ENCODE results near the gene DEXI. TPM values are rescaled to one million over a fixed set of nuclear protein-coding genes. Genes with fewer than 3 reads are reported as not detected.

The DEXI gene
- polyA plus RNA-seq, 1 donor from 2014 or later = 52.0 TPM

DNA sequence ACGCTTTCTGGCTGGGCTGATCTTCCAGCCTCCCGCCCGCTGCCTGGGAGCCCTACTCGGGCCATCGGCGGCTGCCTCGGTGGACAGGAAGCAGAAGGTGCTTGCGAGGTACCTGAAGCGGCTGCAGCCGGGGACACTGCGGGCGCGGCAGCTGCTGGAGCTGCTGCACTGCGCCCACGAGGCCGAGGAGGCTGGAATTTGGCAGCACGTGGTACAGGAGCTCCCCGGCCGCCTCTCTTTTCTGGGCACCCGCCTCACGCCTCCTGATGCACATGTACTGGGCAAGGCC is 34.6 kb downstream of the DEXI start:
- no peak for TF ChIP-seq SMC3 (conservative IDR thresholded peaks at IDR 0.05; ENCODE audit: poor library complexity)
- TF ChIP-seq MXI1 (conservative IDR thresholded peaks at IDR 0.05; ENCODE audit: poor library complexity, severe bottlenecking) = no peak
- TF ChIP-seq, protein P1, sequence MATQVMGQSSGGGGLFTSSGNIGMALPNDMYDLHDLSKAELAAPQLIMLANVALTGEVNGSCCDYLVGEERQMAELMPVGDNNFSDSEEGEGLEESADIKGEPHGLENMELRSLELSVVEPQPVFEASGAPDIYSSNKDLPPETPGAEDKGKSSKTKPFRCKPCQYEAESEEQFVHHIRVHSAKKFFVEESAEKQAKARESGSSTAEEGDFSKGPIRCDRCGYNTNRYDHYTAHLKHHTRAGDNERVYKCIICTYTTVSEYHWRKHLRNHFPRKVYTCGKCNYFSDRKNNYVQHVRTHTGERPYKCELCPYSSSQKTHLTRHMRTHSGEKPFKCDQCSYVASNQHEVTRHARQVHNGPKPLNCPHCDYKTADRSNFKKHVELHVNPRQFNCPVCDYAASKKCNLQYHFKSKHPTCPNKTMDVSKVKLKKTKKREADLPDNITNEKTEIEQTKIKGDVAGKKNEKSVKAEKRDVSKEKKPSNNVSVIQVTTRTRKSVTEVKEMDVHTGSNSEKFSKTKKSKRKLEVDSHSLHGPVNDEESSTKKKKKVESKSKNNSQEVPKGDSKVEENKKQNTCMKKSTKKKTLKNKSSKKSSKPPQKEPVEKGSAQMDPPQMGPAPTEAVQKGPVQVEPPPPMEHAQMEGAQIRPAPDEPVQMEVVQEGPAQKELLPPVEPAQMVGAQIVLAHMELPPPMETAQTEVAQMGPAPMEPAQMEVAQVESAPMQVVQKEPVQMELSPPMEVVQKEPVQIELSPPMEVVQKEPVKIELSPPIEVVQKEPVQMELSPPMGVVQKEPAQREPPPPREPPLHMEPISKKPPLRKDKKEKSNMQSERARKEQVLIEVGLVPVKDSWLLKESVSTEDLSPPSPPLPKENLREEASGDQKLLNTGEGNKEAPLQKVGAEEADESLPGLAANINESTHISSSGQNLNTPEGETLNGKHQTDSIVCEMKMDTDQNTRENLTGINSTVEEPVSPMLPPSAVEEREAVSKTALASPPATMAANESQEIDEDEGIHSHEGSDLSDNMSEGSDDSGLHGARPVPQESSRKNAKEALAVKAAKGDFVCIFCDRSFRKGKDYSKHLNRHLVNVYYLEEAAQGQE (IDR thresholded peaks at IDR 0.05; ENCODE audit: borderline replicate concordance) = no peak
- TF ChIP-seq EP300 (conservative IDR thresholded peaks at IDR 0.05; ENCODE audit: poor library complexity, severe bottlenecking) = no peak
- no peak for TF ChIP-seq EZH2 (IDR thresholded peaks at IDR 0.05; ENCODE audit: borderline replicate concordance, insufficient read depth, low read length, poor library complexity, severe bottlenecking)
- TF ChIP-seq RAD21 (conservative IDR thresholded peaks at IDR 0.05) = no peak
- no peak for TF ChIP-seq TAF1 (IDR thresholded peaks at IDR 0.05; ENCODE audit: low read depth)
- no peak for TF ChIP-seq POLR2AphosphoS5 (IDR thresholded peaks at IDR 0.05)
- TF ChIP-seq, protein P2, sequence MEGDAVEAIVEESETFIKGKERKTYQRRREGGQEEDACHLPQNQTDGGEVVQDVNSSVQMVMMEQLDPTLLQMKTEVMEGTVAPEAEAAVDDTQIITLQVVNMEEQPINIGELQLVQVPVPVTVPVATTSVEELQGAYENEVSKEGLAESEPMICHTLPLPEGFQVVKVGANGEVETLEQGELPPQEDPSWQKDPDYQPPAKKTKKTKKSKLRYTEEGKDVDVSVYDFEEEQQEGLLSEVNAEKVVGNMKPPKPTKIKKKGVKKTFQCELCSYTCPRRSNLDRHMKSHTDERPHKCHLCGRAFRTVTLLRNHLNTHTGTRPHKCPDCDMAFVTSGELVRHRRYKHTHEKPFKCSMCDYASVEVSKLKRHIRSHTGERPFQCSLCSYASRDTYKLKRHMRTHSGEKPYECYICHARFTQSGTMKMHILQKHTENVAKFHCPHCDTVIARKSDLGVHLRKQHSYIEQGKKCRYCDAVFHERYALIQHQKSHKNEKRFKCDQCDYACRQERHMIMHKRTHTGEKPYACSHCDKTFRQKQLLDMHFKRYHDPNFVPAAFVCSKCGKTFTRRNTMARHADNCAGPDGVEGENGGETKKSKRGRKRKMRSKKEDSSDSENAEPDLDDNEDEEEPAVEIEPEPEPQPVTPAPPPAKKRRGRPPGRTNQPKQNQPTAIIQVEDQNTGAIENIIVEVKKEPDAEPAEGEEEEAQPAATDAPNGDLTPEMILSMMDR (IDR thresholded peaks at IDR 0.05; ENCODE audit: poor library complexity, severe bottlenecking) = no peak
- Histone ChIP-seq H3K4me3 (ENCODE audit: low read length) (no peak overlapping the region), H3K36me3 (ENCODE audit: insufficient read depth, low read length) (no peaks in the 10 kb centered on the region), H3K4me2 (ENCODE audit: low read length) (no peak overlapping the region), H3K9me3 (ENCODE audit: low read length) (no peaks in the 10 kb centered on the region), H2AFZ (ENCODE audit: low read depth, low read length) (no peak overlapping the region), H3F3A (ENCODE audit: insufficient read depth, low read length, poor library complexity, severe bottlenecking) (no peaks in the 10 kb centered on the region), H3K9ac (ENCODE audit: low read length) (no peak overlapping the region), H3K27me3 (ENCODE audit: insufficient read depth, low read depth, low read length) (no peaks in the 10 kb centered on the region), H4K20me1 (ENCODE audit: insufficient read depth) (no peaks in the 10 kb centered on the region), H3K9me2 (ENCODE audit: insufficient read depth, low read length) (no peaks in the 10 kb centered on the region), H3K79me2 (replicated peaks; ENCODE audit: insufficient read depth, low read length) (no peaks in the 10 kb centered on the region), H3K27ac (ENCODE audit: low read length) (no peak overlapping the region)

DNA sequence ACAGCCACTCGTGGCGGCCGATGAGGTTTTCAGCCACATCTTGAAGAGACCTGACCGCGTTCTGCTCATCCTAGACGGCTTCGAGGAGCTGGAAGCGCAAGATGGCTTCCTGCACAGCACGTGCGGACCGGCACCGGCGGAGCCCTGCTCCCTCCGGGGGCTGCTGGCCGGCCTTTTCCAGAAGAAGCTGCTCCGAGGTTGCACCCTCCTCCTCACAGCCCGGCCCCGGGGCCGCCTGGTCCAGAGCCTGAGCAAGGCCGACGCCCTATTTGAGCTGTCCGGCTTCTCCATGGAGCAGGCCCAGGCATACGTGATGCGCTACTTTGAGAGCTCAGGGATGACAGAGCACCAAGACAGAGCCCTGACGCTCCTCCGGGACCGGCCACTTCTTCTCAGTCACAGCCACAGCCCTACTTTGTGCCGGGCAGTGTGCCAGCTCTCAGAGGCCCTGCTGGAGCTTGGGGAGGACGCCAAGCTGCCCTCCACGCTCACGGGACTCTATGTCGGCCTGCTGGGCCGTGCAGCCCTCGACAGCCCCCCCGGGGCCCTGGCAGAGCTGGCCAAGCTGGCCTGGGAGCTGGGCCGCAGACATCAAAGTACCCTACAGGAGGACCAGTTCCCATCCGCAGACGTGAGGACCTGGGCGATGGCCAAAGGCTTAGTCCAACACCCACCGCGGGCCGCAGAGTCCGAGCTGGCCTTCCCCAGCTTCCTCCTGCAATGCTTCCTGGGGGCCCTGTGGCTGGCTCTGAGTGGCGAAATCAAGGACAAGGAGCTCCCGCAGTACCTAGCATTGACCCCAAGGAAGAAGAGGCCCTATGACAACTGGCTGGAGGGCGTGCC is 35.1 kb downstream of the DEXI start:
- Histone ChIP-seq H2AFZ (ENCODE audit: low read depth, low read length) (no peak overlapping the region), H3K79me2 (replicated peaks; ENCODE audit: insufficient read depth, low read length) (no peaks in the 10 kb centered on the region), H3K9me2 (ENCODE audit: insufficient read depth, low read length) (no peaks in the 10 kb centered on the region), H3K9me3 (ENCODE audit: low read length) (no peaks in the 10 kb centered on the region), H3K36me3 (ENCODE audit: insufficient read depth, low read length) (no peaks in the 10 kb centered on the region), H3K9ac (ENCODE audit: low read length) (no peak overlapping the region), H3K4me3 (ENCODE audit: low read length) (no peak overlapping the region), H3K27ac (ENCODE audit: low read length) (no peak overlapping the region), H4K20me1 (ENCODE audit: insufficient read depth) (no peaks in the 10 kb centered on the region), H3K27me3 (ENCODE audit: insufficient read depth, low read depth, low read length) (no peaks in the 10 kb centered on the region), H3F3A (ENCODE audit: insufficient read depth, low read length, poor library complexity, severe bottlenecking) (no peaks in the 10 kb centered on the region), H3K4me2 (ENCODE audit: low read length) (no peak overlapping the region)
- no peak for TF ChIP-seq TAF1 (IDR thresholded peaks at IDR 0.05; ENCODE audit: low read depth)
- TF ChIP-seq MXI1 (conservative IDR thresholded peaks at IDR 0.05; ENCODE audit: poor library complexity, severe bottlenecking) = no peak
- no peak for TF ChIP-seq EZH2 (IDR thresholded peaks at IDR 0.05; ENCODE audit: borderline replicate concordance, insufficient read depth, low read length, poor library complexity, severe bottlenecking)
- no peak for TF ChIP-seq SMC3 (conservative IDR thresholded peaks at IDR 0.05; ENCODE audit: poor library complexity)
- TF ChIP-seq EP300 (conservative IDR thresholded peaks at IDR 0.05; ENCODE audit: poor library complexity, severe bottlenecking) = no peak
- TF ChIP-seq, protein P1 (IDR thresholded peaks at IDR 0.05; ENCODE audit: borderline replicate concordance) = no peak

Data from neural cell (in vitro differentiated cells).